ENCODE measurements around the gene MBP.
"Not testable (repeated sequence)": the region's sequence is repeated elsewhere in the genome, so short reads cannot be mapped to it uniquely, and the experiment has no call there.

Gene MBP

GRCh38 chr18:76959605-76960004 is 173.0 kb downstream of the MBP start:
- DNase-seq, result no peak

GRCh38 chr18:76958692-76959341 is 173.8 kb downstream of the MBP start:
- DNase-seq, result no peak

- no peak for DNase-seq
Observed at GRCh38 chr18:76957384-76958355, 174.9 kb downstream of the MBP start.

GRCh38 chr18:76956648-76957047 is 175.9 kb downstream of the MBP start:
- no peak for DNase-seq

GRCh38 chr18:76955524-76956170 is 176.9 kb downstream of the MBP start:
- no peak for DNase-seq

GRCh38 chr18:76953583-76954233 is 178.9 kb downstream of the MBP start:
- no peak for DNase-seq

GRCh38 chr18:76953156-76953555 is 179.4 kb downstream of the MBP start:
- no peak for DNase-seq

GRCh38 chr18:76952747-76953146 is 179.8 kb downstream of the MBP start:
- DNase-seq, result no peak

GRCh38 chr18:76951456-76952247 is 180.9 kb downstream of the MBP start:
- DNase-seq, result no peak

GRCh38 chr18:76948345-76948744 is 184.2 kb downstream of the MBP start:
- DNase-seq, result no peak

GRCh38 chr18:76944346-76944745 is 188.2 kb downstream of the MBP start:
- DNase-seq, result not testable (repeated sequence)

- DNase-seq, result no peak
Observed at GRCh38 chr18:76943542-76944339, 188.8 kb downstream of the MBP start.

GRCh38 chr18:76941284-76941683 is 191.3 kb downstream of the MBP start:
- DNase-seq, result no peak

GRCh38 chr18:76938619-76939018 is 194.0 kb downstream of the MBP start:
- no peak for DNase-seq

- DNase-seq, result no peak
Observed at GRCh38 chr18:76937597-76937996, 195.0 kb downstream of the MBP start.

GRCh38 chr18:76936877-76937276 is 195.7 kb downstream of the MBP start:
- no peak for DNase-seq

- no peak for DNase-seq
Observed at GRCh38 chr18:76935722-76936337, 196.8 kb downstream of the MBP start.

GRCh38 chr18:76932026-76932819 is 200.4 kb downstream of the MBP start:
- DNase-seq, result no peak

GRCh38 chr18:76931171-76931570 is 201.4 kb downstream of the MBP start:
- no peak for DNase-seq
